Measurements from ENCODE around the gene OR4N2.
"Not testable (repeated sequence)": the region's sequence is repeated elsewhere in the genome, so short reads cannot be mapped to it uniquely, and the experiment has no call there.

The OR4N2 gene

DNA sequence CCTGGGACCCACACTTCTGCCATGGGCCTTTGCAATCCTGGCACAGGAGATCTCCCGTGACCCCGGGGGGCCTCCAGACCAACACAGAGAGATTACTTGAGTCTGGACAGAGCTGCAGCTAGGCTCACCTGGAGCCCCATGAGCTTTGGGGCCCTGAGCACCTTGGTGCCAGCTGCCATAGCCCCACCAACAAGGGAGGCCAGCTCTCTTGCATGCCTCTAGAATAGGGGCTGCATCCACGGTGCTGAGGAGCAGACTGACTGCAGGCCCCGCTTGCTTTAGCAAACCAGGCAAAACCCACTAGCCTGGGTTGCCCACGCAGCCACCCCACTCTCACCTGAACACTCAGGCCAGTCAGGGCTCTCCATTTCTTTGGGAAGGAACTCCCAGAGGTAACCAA is 3.7 kb upstream of the OR4N2 start:
- no peak for DNase-seq (ENCODE audit: low read depth)
- no peak overlapping the region for H3K4me3 ChIP-seq (ENCODE audit: low read length)

DNA sequence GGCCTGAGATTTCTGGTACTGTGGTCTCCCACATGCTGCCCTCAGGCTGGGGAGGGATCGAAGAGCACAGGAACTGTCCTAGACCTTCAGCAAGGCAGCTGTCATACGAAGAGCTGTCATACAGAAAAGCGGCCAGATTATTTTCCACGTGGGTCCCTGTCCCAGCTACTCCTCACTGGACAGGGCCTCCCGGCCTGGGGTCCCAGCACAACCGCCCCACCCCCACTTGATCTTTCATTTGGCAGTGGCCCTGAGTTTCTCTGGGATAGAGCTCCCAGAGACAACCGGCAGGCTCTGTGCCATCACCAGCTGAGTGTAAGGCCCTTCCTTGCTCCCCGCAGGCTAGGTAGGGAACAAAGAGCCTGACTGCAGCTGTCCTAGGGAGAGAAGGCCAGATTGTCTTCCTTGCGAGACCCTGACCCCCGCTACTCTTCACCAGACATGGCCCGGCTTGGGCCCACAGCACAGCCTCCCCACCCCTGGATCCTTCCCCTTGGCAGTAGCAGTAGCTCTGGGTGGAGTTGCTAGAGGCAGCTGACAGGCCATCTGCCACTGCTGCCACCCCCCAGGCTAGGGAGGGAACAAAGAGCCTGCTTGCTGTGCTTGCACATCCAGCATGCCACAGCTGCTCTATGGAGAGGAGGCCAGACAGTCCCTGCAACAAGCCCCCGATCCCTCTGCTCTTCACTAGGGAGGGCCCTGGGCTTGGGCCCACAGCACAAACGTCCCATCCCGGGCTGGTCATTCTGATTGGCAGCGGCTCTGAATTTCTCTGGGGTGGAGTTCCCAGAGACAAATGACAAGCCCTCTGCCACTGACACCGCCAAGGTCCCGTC is 3.1 kb upstream of the OR4N2 start:
- TF ChIP-seq, protein P1, sequence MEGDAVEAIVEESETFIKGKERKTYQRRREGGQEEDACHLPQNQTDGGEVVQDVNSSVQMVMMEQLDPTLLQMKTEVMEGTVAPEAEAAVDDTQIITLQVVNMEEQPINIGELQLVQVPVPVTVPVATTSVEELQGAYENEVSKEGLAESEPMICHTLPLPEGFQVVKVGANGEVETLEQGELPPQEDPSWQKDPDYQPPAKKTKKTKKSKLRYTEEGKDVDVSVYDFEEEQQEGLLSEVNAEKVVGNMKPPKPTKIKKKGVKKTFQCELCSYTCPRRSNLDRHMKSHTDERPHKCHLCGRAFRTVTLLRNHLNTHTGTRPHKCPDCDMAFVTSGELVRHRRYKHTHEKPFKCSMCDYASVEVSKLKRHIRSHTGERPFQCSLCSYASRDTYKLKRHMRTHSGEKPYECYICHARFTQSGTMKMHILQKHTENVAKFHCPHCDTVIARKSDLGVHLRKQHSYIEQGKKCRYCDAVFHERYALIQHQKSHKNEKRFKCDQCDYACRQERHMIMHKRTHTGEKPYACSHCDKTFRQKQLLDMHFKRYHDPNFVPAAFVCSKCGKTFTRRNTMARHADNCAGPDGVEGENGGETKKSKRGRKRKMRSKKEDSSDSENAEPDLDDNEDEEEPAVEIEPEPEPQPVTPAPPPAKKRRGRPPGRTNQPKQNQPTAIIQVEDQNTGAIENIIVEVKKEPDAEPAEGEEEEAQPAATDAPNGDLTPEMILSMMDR (conservative IDR thresholded peaks at IDR 0.05; ENCODE audit: low read depth, low read length), result no peak
- no peak overlapping the region for H3K4me3 ChIP-seq (ENCODE audit: low read length)
- DNase-seq (ENCODE audit: low read depth), result no peak

More for the DNA sequence above, 3.7 kb upstream of the OR4N2 start:
- TF ChIP-seq, protein P1 (conservative IDR thresholded peaks at IDR 0.05; ENCODE audit: low read depth, low read length), result no peak

DNA sequence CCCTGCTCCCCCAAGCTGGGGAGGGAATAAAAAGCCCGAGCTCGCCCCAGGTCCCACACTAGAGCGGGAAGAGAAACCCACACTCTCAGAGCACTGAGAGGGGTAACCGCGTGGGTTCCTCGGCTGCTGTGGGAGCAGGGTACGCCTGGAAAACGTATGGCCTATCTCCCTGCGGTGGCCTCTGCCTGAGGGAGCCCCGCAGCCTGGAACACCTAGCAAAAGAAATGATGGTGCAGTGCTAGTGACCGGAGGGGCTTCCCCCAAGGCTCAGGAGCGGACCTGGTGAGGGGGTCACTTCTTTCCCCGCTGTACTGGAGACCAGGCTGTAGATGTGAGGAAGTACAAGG is 2.5 kb upstream of the OR4N2 start:
- no peak for DNase-seq (ENCODE audit: low read depth)
- TF ChIP-seq, protein P1 (conservative IDR thresholded peaks at IDR 0.05; ENCODE audit: low read depth, low read length), result no peak
- H3K4me3 ChIP-seq (ENCODE audit: low read length), result no peak overlapping the region

DNA sequence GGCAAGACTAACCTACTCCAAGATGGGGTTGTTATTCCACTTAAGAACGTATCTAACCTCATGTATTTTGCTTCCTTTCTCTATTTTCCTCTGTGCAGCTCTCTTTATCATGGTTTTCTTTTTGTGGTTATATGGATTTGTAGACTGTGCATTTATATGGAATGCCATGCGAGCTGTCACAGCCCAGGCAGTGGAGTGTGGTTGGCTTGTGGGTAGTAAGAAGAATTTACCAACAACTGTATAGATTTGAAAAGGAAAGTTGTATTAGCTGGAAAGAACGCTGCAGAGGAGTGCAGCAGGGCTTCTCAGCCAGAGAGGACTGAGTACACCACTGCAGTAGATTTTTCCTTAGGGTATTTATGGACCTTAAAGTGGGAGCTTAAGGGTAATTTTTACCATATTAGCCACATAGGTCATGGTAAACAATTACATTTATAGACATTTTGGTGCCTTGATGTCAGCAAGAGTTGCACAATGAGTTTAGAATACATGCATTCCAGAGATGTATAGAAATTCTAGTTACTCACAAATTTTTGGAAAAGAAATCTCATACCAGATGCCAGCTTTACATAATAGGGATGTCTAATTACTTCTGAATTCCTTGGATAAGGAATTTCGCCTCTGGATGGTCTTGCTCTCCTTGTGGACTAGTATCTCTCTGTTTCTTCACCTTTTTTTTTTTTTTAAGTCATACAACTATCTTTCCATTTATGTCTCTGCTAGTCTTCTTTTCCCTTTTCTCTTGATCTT is 9.8 kb downstream of the OR4N2 start:
- H3K4me3 ChIP-seq (ENCODE audit: low read length); DNase-seq (ENCODE audit: low read depth): not testable (repeated sequence)

DNA sequence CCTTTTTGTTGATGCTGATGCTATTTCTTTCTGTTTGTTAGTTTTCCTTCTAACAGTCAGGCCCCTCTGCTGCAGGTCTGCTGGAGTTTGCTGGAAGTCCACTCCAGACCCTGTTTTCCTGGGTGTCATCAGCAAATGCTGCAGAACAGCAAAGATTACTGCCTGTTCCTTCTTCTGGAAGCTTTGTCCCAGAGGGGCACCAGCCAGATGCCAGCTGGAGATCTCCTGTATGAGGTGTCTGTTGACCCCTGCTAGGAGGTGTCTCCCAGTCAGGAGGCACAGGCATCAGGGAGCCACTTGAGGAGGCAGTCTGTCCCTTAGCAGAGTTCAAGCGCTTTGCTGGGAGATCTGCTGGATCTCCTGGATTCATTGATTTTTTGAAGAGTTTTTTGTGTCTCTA is 16.3 kb downstream of the OR4N2 start:
- DNase-seq (ENCODE audit: low read depth), result not testable (repeated sequence)

DNA sequence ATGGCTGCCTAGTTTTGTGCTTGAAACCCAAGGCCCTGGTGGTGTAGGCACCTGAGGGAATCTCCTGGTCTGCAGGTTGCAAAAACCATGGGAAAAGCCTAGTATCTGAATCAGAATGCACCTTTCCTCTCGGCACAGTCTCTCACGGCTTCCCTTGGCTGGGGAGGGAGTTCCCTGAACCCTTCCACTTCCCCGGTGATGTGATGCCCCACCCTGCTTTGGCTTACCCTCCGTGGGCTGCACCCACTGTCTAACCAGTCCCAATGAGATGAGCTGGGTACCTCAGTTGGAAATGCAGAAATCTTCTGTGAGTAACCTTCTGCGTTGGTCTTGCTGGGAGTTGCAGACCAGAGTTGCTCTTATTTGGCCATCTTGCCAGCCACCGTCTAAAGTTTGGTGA is 17.4 kb downstream of the OR4N2 start:
- DNase-seq (ENCODE audit: low read depth); H3K4me3 ChIP-seq (ENCODE audit: low read length): not testable (repeated sequence)

More for the DNA sequence above, 16.3 kb downstream of the OR4N2 start:
- H3K4me3 ChIP-seq (ENCODE audit: low read length), result not testable (repeated sequence)

DNA sequence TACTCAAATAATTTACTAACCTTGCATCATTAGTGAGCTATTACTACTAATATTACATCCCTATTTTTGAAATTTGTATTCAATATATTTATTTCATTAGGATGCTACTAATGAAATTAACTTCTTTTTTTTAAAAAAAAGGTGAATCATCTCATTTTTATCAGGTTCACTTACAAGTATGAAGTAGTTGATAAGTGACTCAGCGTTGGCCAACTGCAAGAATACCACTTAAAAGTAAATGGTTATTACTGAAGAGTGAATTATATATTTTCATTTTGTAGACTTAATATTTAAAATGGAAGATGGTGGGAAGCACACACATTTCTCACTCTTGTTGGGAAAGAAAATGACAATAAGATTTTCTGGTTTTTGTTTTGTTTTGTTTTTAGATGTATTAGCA is 19.6 kb downstream of the OR4N2 start:
- no peak for DNase-seq (ENCODE audit: low read depth)
- TF ChIP-seq, protein P1 (conservative IDR thresholded peaks at IDR 0.05; ENCODE audit: low read depth, low read length), result no peak
- H3K4me3 ChIP-seq (ENCODE audit: low read length), result no peak overlapping the region

DNA sequence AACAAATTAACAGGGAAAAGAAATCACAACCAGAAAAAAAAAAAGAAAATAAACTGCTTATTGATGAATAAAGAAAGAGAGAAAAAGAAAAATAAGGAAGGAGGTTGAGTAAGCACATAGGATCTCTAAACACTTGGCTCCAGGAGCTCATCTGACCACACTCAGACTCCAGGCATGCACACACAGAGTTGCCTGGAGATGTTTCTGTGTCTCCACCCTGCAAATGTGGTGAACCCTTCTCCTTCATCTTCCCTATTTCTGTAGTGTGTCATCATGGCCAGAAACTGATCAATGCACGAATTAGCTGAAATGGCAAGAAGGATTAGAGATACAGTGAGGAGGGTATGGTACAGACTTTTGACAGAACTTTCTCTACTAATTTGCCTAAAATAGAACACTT is 20.2 kb downstream of the OR4N2 start:
- TF ChIP-seq, protein P1 (conservative IDR thresholded peaks at IDR 0.05; ENCODE audit: low read depth, low read length), result no peak
- no peak for DNase-seq (ENCODE audit: low read depth)
- no peak overlapping the region for H3K4me3 ChIP-seq (ENCODE audit: low read length)

DNA sequence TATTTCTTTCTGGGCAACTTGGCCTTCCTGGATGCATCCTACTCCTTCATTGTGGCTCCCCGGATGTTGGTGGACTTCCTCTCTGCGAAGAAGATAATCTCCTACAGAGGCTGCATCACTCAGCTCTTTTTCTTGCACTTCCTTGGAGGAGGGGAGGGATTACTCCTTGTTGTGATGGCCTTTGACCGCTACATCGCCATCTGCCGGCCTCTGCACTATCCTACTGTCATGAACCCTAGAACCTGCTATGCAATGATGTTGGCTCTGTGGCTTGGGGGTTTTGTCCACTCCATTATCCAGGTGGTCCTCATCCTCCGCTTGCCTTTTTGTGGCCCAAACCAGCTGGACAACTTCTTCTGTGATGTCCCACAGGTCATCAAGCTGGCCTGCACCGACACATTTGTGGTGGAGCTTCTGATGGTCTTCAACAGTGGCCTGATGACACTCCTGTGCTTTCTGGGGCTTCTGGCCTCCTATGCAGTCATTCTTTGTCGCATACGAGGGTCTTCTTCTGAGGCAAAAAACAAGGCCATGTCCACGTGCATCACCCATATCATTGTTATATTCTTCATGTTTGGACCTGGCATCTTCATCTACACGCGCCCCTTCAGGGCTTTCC is 24.2 kb downstream of the OR4N2 start:
- DNase-seq (ENCODE audit: low read depth); H3K4me3 ChIP-seq (ENCODE audit: low read length): not testable (repeated sequence)
